HG02623 (cell line): ENCODE results near the gene CNTNAP5.

Experiments used
- ATAC-seq: cut with Tn5 transposase; IDR thresholded peaks from one replicate; pipeline ENCODE4 v1.9.1; 2021; ENCODE audit warnings: moderate library complexity; ENCODE audit not compliant: unreplicated experiment

The CNTNAP5 gene

DNA sequence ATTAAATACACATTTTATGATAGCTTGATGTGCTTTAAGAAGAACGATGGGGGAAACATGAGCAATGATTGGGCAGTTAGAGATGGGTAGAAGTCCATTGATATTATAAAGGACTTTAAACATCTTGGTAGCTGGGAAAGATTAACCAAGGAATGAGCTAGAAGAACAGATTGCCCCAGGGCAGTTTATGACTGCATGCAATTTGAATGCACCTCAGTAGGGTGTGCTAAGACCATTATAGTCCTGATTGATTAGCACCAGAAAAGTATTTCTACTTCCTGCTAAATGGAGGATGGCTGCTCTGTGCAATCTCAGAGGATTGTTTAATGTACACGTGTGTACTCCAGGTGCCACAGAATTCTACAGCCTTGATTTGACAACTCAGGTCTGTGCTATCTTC, 641.9 kb downstream of the CNTNAP5 start:
- no peak for ATAC-seq

DNA sequence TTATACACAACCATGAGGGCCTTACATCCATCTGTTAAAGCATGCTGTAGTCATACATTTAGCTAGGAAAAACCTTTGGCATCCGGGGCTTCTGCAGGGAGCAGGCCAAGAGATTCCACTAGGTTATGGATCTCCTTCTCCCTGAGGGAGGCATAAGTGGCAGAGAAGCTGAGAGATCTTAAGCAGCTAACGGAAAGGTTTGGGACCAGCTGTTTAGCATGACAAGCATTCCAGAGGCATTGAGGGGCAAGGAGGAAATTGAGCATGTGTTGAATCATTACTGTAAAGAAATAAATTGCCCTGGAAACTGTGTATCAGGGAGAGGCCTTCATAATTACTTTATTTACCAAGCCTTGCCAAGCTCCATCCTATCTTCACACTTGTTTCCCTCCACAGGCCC, 643.1 kb downstream of the CNTNAP5 start:
- ATAC-seq: no peak

DNA sequence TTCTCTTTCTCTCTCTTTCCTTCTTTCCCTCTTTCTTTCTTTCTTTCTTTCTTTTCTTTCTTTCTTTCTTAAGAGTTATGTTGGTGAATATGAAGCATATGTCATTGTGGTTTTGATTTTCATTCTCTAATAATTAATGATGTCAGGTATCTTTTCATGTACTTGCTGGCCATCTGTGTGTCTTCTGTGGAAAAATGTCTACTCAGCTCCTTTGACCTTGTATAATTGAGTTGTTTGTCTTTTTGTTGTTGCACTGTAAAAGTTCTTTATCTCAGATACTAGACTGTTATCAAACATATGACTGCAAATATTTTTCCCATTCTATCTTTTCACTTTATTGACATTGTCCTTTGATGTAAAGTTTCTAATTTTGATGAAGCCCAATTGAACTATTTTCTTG, 645.1 kb downstream of the CNTNAP5 start:
- no peak for ATAC-seq

DNA sequence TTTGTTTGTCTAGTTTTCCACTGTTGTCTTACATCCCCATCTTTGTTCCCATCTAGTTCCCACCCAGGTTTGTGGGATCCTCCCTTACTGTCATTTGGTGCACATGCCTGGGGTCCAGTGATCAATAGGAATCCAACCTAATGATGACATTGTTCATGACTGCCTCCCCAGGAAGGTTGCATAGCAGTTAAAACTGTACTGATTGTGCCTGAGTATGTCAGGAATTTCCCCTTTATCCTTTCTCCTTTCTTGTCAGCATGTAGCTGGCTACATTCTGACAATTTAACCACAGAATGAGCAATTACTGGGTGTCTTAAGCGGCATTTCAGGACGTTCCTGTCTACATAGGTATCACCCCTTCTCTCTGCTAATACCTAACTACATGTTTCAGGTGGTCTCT, 653.0 kb downstream of the CNTNAP5 start:
- no peak for ATAC-seq

DNA sequence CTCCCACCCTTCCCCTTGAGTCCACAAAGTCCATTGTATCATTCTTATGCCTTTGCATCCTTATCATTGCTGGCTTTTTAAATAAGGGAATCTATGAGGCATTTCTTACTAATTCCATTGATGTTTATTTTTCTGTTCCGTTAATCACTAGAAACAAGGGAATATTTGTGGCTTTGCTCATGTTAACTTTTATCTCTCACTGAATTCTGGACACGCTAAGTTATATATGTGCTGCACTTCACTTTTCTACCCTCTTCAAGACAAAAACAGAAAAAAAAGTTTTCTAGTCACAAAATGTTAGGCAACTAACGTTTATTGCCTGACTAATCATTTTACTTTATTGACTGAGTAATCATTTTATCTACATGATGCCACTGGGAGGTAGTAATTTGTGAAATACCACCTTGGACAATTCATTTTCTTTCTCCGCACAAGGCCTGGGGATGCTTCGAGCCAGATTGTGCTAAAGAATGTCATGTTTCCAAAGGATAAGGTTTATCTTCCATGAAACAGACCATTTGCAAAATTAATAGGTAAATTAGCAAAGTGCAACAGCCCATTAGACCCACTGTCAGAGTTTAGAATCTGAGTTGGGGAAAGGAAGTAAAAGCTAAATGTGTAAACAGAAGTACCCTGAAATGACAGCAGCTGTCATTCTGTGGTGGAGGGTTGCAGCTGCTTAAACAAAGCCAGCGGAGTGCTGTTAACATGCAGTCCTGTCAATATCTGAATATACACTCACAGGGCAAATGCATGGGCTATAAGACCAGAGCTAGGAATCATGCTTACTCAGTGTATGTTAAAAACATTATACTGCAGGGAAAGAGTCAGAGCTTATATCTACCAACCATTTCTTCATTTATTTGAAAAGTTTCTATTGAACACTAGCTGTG, 658.7 kb downstream of the CNTNAP5 start:
- ATAC-seq: no peak

DNA sequence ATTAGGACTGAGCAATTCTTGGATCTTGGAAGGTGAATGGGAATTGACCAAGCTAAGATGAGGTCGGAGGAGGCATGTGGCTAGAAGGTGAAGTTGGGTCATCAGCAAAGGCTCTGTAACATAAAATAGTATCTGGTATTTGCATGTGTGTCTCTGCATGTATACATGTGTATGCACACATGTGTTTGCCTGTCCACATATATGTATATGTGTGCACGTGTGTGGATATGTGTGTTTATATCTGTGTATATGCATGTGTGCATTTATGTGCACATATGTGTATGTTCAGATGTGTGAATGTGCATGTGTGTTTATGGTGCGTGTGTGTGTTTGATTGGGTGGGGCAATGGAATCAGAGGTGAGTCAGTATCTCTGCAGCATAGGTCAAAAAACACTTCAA, 664.3 kb downstream of the CNTNAP5 start:
- ATAC-seq: no peak

DNA sequence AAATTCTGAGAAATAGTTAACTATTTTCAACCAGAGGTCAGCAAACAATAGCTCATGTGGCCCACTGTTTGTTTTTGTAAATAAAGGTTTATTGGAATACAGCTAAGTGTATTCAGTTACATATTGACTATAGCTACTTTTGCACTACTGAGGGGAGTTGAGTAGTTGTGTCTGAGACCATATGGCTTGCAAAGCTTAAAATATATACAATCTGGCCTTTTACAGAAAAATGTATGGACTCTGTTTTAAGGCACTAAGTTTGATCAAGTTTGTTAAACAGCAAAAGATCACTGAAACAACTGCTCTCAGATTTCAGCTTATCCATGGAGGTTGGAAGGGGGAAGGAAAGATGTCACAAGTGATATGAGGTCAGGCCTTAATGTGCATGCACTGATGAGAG, 667.1 kb downstream of the CNTNAP5 start:
- no peak for ATAC-seq

DNA sequence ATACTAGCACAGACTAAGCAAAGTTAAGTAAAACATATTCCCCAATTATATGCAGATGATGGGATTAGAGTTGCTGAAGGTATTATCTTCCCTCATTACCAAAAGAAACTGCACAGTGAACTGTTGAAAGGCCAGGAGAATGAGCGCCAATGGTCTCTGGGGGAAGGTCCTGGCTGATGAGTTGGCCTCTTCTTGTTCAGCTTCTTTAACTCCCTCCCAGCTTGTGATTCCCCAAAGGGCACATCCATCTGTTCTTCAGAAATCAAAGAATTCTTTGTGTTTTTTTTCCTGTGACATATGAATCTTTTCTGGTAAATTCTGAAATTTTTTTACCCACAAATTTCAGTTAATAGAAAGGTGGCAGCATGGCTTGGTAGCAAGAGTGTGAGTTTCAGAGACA, 667.6 kb downstream of the CNTNAP5 start:
- ATAC-seq: no peak

DNA sequence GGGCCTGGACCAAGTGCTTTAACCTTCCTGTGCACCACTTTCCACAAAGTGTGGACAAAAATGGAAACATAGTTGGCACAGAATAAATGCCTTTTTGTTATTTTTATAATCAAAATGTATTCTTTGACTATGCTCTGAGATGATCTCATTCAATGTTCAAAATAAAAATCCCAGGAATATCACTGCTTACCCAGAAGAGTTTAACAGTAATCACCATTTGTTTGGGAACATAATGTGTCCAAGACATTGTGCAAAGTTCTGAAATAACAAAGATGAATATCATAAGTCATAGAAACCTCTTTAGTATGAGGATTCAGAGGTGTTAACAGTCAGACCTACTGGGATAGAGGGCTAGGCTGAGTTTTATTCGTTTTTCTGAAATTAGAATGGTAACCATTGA, 668.1 kb downstream of the CNTNAP5 start:
- ATAC-seq: no peak

DNA sequence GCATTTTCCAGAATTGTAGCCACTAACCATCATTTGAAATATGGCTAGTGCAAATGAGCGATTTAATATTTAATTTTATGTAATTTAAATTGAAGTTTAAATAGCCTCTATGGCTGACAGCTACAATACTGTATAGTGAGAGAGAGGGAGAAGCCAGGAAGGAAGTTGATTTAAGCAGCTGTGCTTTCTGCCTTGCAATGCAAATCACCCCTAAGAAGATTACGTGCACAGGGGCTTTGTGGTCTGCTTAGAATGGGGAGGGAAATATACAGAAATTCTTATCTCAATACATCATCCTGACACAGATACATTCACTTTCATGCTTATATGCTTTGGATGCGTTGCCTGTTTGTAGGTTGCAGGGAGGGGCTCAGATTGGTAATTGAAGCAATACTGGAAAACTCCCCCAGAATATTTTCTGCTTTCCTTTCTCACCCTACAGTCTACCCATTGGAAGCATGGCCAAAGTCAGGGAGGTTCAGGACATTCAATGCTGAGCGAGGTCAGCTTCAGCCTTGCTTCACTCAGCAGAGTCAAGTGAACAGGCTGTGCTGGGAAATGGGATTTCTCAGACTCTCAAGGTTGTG, 674.0 kb downstream of the CNTNAP5 start:
- no peak for ATAC-seq

DNA sequence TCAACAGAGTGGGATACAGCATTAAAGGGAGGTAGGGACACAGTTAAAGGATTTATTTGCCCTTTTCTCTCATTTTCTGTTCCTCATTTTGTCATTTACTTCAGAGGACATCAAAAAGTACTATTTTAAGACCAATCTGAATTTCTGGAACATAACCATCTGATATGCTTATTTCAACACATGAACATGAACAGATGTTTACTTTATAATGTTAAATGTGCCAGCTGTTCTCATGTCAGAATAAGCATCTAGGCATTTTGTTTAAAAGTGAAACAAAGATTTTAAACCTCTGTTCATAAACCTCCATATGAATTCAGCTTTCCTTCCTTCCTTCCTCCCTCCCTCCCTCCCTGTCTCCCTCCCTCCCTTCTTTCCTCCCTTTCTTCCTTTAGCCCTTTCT, 677.7 kb downstream of the CNTNAP5 start:
- ATAC-seq: no peak

DNA sequence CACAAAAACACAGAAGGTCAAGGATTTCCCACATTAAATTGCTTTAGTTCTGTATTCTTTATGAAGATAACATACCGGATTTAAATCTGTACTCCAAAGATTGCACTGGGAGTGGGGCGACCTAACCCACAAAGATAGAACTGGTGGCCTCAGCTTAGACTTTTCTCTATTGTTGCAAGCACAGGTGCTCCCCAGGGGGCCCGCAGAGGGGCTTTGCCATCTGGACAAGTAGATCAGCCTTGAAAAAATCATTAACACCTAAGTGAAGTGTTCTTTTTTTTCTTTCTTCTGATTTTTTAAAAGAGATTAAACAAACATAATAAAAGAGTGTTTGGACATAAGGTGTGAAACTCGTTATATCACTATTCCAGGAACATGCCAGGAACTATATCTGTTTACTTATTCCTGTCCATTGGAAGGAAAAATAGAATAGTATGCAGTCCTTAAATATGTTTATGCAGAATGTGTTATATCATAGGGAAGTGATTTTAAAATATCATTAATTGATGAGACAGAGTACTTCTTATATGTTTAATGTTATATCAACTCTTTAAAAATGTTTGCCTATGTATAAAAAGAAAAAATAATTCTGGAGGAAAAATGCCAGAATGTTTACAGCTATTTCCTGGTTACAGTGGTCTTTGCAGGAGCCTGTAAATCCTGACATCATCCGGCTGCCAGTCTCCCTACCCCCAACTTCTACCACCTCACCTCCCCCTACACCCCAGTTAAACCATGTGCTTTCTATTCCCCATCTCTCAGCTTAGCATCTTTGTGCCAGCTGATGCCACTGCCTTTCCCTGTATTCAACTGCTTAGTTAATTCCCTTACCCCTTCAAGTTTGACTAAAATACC, 679.2 kb downstream of the CNTNAP5 start:
- no peak for ATAC-seq

DNA sequence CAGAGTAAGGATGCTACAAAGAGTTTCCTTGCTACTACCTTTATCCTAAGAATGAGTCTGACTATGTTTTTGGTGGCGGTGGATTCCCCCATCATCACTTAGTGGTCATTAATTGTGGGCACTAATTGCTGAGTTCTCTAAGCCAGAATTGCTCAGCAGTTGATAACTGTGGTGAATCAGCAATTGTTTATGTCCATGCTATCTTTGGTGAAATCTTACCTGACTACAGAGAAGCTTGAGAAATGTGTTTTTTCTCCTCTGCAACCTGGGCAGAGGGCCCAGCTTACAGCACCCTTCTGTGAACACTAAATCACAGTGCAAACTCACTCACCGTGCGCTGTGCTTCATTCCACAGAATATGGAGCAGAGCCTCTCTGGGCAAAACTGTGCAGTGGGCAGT, 683.6 kb downstream of the CNTNAP5 start:
- no peak for ATAC-seq

DNA sequence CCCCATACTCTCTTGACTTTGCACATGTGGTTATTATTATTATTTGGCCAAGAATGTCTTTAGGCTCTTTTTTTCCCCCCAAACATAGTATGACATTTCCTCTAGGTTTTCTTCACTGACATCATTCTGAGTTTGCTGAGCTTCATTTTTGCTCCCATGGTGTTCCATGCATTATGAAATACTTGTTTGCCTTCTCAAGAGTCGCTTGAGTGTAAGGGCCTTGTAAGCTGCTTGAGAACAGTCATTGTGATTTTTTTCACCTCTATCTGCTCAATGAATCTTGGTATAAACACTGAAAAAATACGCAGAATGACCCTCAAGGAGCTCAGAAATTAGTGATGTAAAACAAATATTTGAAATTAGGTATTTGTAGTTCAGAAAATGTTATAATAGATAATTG, 688.9 kb downstream of the CNTNAP5 start:
- ATAC-seq: no peak

DNA sequence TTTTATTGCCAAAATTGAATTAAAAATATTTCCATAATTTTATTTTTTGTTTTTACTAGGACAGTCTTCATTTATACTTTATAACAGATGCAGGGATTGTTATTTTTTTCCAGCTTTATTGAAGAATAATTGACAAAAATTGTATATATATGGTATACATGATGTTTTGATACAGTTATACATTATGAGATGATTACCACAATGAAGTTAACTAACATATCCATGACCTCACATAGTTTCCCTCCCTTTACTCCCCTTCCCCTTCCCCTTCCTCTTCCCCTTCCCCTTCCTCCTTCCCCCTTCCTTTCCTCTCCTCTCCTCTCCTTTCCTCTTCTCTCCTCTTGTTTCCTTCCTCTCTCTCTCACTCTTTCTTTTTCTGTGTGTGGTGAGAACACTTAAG, 700.1 kb downstream of the CNTNAP5 start:
- no peak for ATAC-seq

DNA sequence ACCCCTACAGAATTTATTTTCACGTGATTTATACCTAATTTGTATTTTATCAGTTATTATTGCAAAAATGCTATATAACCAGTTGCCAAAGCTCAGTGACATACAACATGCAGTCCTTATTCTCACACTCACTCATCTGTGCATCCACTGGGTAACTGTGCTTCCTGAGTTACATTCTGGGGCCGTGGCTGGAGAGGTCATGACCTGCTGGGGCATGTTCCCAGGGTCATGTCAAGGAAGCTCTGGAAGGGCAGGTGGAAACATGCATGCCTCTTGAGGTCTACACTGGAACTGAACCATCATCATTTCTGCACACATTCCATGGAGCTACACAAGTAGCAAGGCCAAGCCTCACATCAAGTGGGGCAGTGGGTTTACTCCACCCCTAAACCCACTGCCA, 715.5 kb downstream of the CNTNAP5 start:
- no peak for ATAC-seq

DNA sequence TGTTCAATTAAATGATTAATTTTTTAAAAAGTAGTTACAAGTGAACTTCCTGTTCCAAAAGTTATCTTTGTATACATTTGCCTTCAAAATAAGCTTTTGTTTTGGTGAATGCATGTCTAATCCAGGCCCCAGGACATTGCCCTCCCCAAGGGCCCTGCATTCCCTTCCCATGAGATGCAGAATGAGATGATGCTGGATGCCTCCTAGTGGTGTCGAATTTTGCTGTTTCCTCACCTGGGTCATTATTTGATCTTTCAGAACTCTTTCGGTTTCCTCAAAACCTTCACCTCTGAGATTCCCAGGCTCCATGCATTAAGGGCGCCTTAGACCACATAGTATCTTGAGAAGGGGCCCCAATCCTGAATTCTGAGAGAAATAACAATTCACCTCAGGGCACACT, 728.8 kb downstream of the CNTNAP5 start:
- no peak for ATAC-seq

DNA sequence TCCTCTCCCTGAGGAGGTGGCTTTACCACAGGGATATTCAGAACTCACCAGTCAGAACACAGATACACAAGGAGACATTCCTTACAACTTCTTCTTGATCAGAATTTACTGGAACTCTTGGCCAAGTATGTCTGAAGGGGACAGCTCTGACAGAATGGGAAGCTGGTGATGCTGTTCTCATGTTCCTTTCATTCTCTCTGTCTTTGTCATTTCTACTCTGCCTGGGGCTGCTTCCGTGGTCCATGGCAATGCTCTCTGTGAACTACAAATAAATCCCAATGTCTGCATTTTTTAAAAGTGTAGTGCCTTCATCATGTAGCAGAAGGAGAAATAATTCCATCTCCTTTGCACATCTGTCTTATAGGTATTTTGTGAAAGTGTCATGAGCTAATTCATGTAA, 730.3 kb downstream of the CNTNAP5 start:
- ATAC-seq: no peak

DNA sequence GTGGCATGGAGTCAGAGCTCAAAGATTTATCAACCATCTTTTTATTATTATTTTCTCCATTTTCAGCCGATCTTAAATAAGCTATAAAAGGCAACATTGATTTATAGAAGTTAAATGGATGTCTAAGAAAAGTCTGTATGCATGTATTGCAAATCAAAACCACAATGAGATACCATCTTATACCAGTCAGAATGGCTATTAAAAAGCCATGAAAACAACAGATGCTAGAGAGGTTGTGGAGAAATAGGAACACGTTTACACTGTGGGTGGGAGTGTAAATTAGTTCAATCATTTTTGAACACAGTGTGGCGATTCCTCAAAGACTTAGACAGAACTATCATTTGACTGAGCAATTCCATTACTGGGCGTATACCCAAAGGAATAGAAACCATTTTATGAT, 731.0 kb downstream of the CNTNAP5 start:
- ATAC-seq: no peak

DNA sequence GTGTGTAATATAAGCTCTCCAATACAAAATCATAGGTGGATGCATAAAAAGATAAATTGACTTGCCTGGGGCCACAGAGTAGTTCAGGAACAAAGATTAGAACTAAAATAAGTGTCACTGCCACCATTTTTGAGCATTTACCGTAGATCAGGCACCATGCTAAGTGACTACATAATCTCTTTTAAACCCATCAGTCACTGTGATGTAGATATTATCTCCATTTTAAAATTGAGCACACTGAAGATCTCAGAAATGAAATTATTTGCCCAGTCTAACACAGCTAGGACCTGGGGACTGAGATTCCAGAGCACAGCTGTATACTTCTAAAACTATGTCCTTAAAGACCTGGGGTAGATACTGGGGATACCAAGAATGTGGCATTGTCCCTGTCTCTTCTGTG, 737.3 kb downstream of the CNTNAP5 start:
- ATAC-seq: no peak

DNA sequence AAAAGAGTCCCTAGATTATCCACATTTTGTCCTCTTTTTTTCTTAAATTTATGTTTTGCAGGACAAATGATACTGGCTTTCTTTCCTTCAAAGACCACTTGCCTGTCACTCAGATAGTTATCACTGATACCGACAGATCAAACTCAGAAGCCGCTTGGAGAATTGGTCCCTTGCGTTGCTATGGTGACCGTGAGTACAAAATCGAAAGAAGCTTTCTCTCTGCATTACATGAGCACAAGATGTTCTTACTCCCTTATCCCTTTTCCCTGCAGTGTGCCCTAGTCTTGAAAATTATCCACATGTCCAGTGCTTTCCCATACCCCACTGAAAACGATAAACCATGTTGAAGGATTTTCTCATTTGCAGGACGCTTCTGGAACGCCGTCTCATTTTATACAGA, 738.5 kb downstream of the CNTNAP5 start:
- no peak for ATAC-seq

DNA sequence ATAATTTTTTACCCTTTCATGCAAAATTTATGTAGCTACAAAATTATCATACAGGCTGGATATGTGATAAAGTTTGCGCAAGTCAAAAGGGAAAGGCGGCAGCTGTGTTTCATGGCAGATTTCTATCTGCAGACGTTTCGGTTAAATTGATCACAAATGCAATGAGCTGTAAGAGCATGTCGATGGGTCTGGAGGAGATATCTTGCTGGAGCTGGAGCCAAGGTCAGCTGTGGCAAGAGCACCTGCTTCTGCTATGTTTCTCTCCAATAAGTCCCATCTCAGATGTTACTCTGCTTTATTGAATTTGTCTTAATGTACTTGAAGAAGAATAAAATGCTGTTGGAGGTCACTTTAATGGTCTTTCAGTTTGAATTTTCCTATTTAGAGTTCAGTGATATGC, 749.7 kb downstream of the CNTNAP5 start:
- no peak for ATAC-seq
